ENCODE data around the gene FHIT. TPM values are rescaled to one million over a fixed set of nuclear protein-coding genes. Genes with fewer than 3 reads are reported as not detected.
A peak's percentile ranks its signal among the peaks of the same experiment; 100 is the strongest.

The FHIT gene
- total and polyA plus RNA-seq, 5 experiments from 2014 or later: 11.7 to 32.3 (median 15.5) TPM

GRCh38 chr3:60475096-60475495 lies 776.2 kb downstream of the FHIT start:
- DNase-seq (no peak), ATAC-seq (no peak)
- Mint-ChIP-seq H3K36me3 (peaks cover 0 to 11% (median 5%) of the 10 kb centered on the region in 3 donors), H3K27me3 (peaks cover 0 to under 1% (median 0%) of the 10 kb centered on the region in 5 donors), H3K9me3 (peaks cover 0 to 10% (median 3%) of the 10 kb centered on the region in 9 donors), H3K4me1 (no peaks in the 10 kb centered on the region), H3K4me3 (no peak overlapping the region), H3K27ac (no peak overlapping the region)
- POLR2A ChIA-PET: no interaction called here

DNA sequence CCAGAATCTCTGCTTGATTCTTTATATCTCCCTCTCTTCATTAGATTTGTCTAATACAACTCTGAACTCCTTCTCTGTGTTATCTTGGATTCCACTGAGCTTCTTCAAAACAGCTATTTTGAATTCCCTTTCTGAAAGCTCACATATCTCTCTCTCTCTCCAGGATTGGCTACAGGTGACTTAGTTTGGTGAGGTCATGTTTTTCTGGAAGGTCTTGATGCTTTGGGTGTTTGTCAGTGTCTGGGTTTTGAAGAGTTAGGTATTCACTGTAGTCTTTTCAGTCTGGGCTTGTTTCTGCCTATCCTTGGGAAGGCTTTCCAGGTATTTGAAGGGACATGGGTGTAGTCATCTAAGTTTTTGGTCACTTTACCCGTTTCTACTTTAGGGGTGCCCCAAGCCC lies 781.8 kb downstream of the FHIT start:
- H3K9me3 Mint-ChIP-seq: peaks cover 6 to 55% (median 24%) of the 10 kb centered on the region in 9 donors
- ATAC-seq: no peak
- H3K4me3 Mint-ChIP-seq: no peak overlapping the region
- H3K27me3 Mint-ChIP-seq: peaks cover 0 to 3% (median 0%) of the 10 kb centered on the region in 5 donors
- POLR2A ChIA-PET: no interaction called here
- H3K27ac Mint-ChIP-seq: no peak overlapping the region
- H3K36me3 Mint-ChIP-seq: peaks cover 0 to 25% (median 25%) of the 10 kb centered on the region in 3 donors
- DNase-seq: no peak
- H3K4me1 Mint-ChIP-seq: no peaks in the 10 kb centered on the region

DNA sequence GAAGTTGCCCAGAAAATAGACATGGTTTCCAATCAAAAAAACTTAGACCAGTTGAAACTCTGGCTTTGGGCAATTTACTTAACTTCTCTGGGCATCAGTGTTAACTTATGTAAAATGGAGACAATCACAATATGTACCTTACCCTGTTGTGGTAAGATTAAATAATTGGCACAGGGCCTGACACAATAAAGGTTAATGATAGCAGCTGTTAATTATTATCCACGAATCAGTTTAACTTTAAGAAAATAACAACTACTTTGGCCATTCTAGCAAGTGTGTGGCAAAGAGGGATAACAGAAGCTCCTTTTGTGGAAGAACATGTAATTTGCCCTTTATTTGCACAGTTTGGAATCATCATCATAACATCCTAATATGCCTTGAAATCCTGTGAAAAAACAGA lies 787.6 kb downstream of the FHIT start:
- ATAC-seq (no peak), DNase-seq (no peak)
- Mint-ChIP-seq H3K4me1 (no peaks in the 10 kb centered on the region), H3K9me3 (peaks cover 6 to 38% (median 20%) of the 10 kb centered on the region in 9 donors), H3K36me3 (peaks cover 0 to 15% (median 14%) of the 10 kb centered on the region in 3 donors), H3K4me3 (no peak overlapping the region), H3K27ac (no peak overlapping the region), H3K27me3 (no peaks in the 10 kb centered on the region)
- POLR2A ChIA-PET: no interaction called here

DNA sequence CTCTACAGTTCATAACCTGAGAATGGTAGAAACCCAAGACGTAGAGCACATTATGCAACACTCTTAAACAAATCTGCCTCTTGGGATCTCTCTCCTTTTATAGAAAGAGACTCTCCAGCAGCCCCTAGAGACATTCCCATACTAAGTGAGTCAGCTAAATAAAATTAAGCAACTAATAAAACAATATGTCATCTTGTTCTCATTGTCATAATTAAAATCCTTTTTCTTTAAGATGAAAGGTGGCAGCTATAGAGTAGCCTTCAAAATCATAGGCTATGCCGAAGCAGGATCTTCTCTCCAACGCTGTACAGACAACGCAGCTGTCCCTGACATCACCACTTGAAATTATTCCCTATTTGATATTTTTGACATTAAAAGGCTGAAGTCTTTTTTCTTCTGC lies 790.0 kb downstream of the FHIT start:
- peaks cover 2 to 6% (median 5%) of the 10 kb centered on the region in 4 donors for H3K4me1 Mint-ChIP-seq
- no peak for ATAC-seq
- H3K4me3 Mint-ChIP-seq: no peak overlapping the region
- H3K27ac Mint-ChIP-seq: no peak overlapping the region
- H3K36me3 Mint-ChIP-seq: peaks cover 0 to 5% (median 2%) of the 10 kb centered on the region in 3 donors
- DNase-seq: no peak
- H3K9me3 Mint-ChIP-seq: peaks cover 0 to 15% (median 8%) of the 10 kb centered on the region in 9 donors
- no peaks in the 10 kb centered on the region for H3K27me3 Mint-ChIP-seq
- POLR2A ChIA-PET: no interaction called here

DNA sequence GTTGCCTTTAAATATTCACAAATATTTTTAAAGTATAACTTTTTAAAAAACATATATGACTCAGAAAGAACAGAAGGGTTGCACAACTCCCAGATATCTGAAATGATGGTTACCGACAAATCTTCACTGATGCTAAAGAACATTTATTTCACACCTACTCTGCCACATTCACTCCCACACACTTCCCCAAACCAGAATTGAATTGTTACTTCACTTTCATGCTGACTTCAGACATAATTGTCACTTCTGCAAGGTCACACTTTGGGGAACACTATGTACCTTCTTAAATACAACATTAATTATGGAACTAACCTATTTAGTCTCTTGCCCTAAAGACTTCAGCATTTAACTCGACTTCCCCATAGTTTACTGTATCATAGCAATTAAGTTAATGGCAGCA lies 795.1 kb downstream of the FHIT start:
- Mint-ChIP-seq H3K27ac (no peak overlapping the region), H3K4me3 (no peak overlapping the region), H3K27me3 (no peaks in the 10 kb centered on the region), H3K9me3 (peaks cover 0 to 4% (median 0%) of the 10 kb centered on the region in 9 donors), H3K36me3 (no peaks in the 10 kb centered on the region), H3K4me1 (peaks cover 6 to 10% (median 8%) of the 10 kb centered on the region in 4 donors)
- POLR2A ChIA-PET: no interaction called here
- DNase-seq (peak in 1 of 10 donors; percentile 1), ATAC-seq (no peak)

GRCh38 chr3:60453326-60453725 lies 797.9 kb downstream of the FHIT start:
- Mint-ChIP-seq H3K27me3 (no peaks in the 10 kb centered on the region), H3K27ac (peak overlapping the region in 1 of 10 donors; percentile 35), H3K4me3 (no peak overlapping the region), H3K9me3 (peaks cover 0 to 4% (median 0%) of the 10 kb centered on the region in 9 donors), H3K4me1 (peaks cover 6 to 10% (median 8%) of the 10 kb centered on the region in 4 donors), H3K36me3 (no peaks in the 10 kb centered on the region)
- ATAC-seq (no peak), DNase-seq (no peak)
- POLR2A ChIA-PET: no interaction called here

DNA sequence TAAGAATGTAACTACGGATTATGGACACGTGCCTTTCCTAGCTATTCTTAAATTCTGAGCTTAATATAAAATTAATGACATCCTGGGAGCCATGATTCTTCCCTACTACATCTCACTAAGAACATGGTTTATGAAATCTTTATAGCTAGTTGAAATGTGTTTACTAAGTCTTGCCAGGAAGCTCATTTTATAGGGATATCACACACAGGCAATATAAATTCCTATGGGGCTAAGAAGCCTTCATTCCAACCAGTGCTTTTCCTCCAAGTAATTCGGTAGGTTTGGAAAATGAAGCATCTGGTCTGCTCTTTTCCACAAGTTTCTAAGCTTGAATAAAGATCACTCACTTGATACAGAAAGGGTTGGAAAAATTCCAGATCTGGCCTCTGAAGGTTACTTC lies 802.6 kb downstream of the FHIT start:
- no peak overlapping the region for H3K27ac Mint-ChIP-seq
- H3K4me1 Mint-ChIP-seq: no peaks in the 10 kb centered on the region
- DNase-seq: no peak
- H3K4me3 Mint-ChIP-seq: no peak overlapping the region
- ATAC-seq: no peak
- H3K27me3 Mint-ChIP-seq: no peaks in the 10 kb centered on the region
- H3K9me3 Mint-ChIP-seq: peaks cover 0 to 4% (median 0%) of the 10 kb centered on the region in 9 donors
- H3K36me3 Mint-ChIP-seq: no peaks in the 10 kb centered on the region
- POLR2A ChIA-PET: no interaction called here

- Mint-ChIP-seq H3K9me3 (peaks cover 0 to 7% (median 0%) of the 10 kb centered on the region in 9 donors), H3K36me3 (peaks cover 0 to 2% (median 0%) of the 10 kb centered on the region in 3 donors), H3K27me3 (no peaks in the 10 kb centered on the region), H3K4me3 (no peak overlapping the region), H3K4me1 (peaks cover 0 to 1% (median 0%) of the 10 kb centered on the region in 4 donors), H3K27ac (no peak overlapping the region)
- no peak for DNase-seq
- ATAC-seq: no peak
- POLR2A ChIA-PET: no interaction called here
Observed at GRCh38 chr3:60445446-60445845, 805.8 kb downstream of the FHIT start.

- ATAC-seq (no peak), DNase-seq (no peak)
- Mint-ChIP-seq H3K27ac (no peak overlapping the region), H3K36me3 (peaks cover 0 to 2% (median 0%) of the 10 kb centered on the region in 3 donors), H3K4me1 (peaks cover 0 to 1% (median 0%) of the 10 kb centered on the region in 4 donors), H3K4me3 (no peak overlapping the region), H3K9me3 (peaks cover 0 to 7% (median 0%) of the 10 kb centered on the region in 9 donors), H3K27me3 (peaks cover 0 to 2% (median 0%) of the 10 kb centered on the region in 5 donors)
- POLR2A ChIA-PET: no interaction called here
Observed at GRCh38 chr3:60444898-60445437, 806.3 kb downstream of the FHIT start.

GRCh38 chr3:60440869-60441268 lies 810.4 kb downstream of the FHIT start:
- H3K4me3 Mint-ChIP-seq: no peak overlapping the region
- H3K27ac Mint-ChIP-seq: no peak overlapping the region
- H3K4me1 Mint-ChIP-seq: peaks cover 0 to 2% (median under 1%) of the 10 kb centered on the region in 4 donors
- ATAC-seq (no peak), DNase-seq (no peak)
- H3K36me3 Mint-ChIP-seq: peaks cover 0 to 3% (median 0%) of the 10 kb centered on the region in 3 donors
- POLR2A ChIA-PET: no interaction called here
- peaks cover 0 to 7% (median 0%) of the 10 kb centered on the region in 9 donors for H3K9me3 Mint-ChIP-seq
- peaks cover 0 to 4% (median 0%) of the 10 kb centered on the region in 5 donors for H3K27me3 Mint-ChIP-seq

GRCh38 chr3:60435941-60436650 lies 815.2 kb downstream of the FHIT start:
- ATAC-seq: no peak

GRCh38 chr3:60434950-60435349 lies 816.3 kb downstream of the FHIT start:
- POLR2A ChIA-PET: no interaction called here

More at GRCh38 chr3:60435941-60436650, 815.2 kb downstream of the FHIT start:
- no peak for DNase-seq
- peaks cover 0 to 1% (median 0%) of the 10 kb centered on the region in 3 donors for H3K36me3 Mint-ChIP-seq
- no peak overlapping the region for H3K4me3 Mint-ChIP-seq
- POLR2A ChIA-PET: no interaction called here
- H3K4me1 Mint-ChIP-seq: peaks cover 0 to 7% (median 4%) of the 10 kb centered on the region in 4 donors
- H3K27ac Mint-ChIP-seq: no peak overlapping the region
- H3K27me3 Mint-ChIP-seq: peaks cover 0 to 4% (median 0%) of the 10 kb centered on the region in 5 donors
- no peaks in the 10 kb centered on the region for H3K9me3 Mint-ChIP-seq

GRCh38 chr3:60434323-60434722 lies 816.9 kb downstream of the FHIT start:
- no peaks in the 10 kb centered on the region for H3K36me3 Mint-ChIP-seq
- POLR2A ChIA-PET: no interaction called here
- H3K27ac Mint-ChIP-seq: no peak overlapping the region
- H3K4me3 Mint-ChIP-seq: no peak overlapping the region
- DNase-seq: no peak
- no peaks in the 10 kb centered on the region for H3K9me3 Mint-ChIP-seq
- peaks cover 8 to 22% (median 18%) of the 10 kb centered on the region in 4 donors for H3K4me1 Mint-ChIP-seq
- ATAC-seq: no peak
- no peaks in the 10 kb centered on the region for H3K27me3 Mint-ChIP-seq

More at GRCh38 chr3:60434950-60435349, 816.3 kb downstream of the FHIT start:
- Mint-ChIP-seq H3K9me3 (no peaks in the 10 kb centered on the region), H3K27me3 (peaks cover 0 to 2% (median 0%) of the 10 kb centered on the region in 5 donors), H3K27ac (no peak overlapping the region), H3K4me3 (no peak overlapping the region), H3K36me3 (peaks cover 0 to 1% (median 0%) of the 10 kb centered on the region in 3 donors), H3K4me1 (peaks cover 7 to 17% (median 11%) of the 10 kb centered on the region in 4 donors)
- ATAC-seq: no peak
- DNase-seq: no peak

Data from naive thymus-derived CD8-positive, alpha-beta T cell (primary cell).